Neural cell (in vitro differentiated cells): ENCODE results near the gene GPC3. TPM values are rescaled to one million over a fixed set of nuclear protein-coding genes. Genes with fewer than 3 reads are reported as not detected.

Experiments
- H2AFZ ChIP-seq: fragments of 200-600, 300-800 bp; sonication (generic), shearing (Covaris generic); 2 replicates; pipeline ENCODE4 v1.6.0; 2014; ENCODE audit warnings: low read depth, mild to moderate bottlenecking, antibody characterized with exemption, low read length, moderate library complexity
- H3F3A ChIP-seq: fragments of 200-600 bp; shearing (Covaris generic); 2 replicates; pipeline ENCODE4 v1.6.1; 2016; ENCODE audit warnings: mild to moderate bottlenecking, moderate library complexity, mixed read lengths, antibody characterized with exemption, low read length; ENCODE audit not compliant: insufficient read depth, poor library complexity, severe bottlenecking
- H3K27ac ChIP-seq: fragments of 200-600, 300-800 bp; sonication (generic), shearing (Covaris generic); 2 replicates; pipeline ENCODE4 v1.5.1; 2014; ENCODE audit warnings: mild to moderate bottlenecking, low read length, moderate library complexity
- H3K27me3 ChIP-seq: fragments of 300-800, 200-600 bp; sonication (generic), shearing (Covaris generic); 2 replicates; pipeline ENCODE4 v1.6.0; 2014; ENCODE audit warnings: mild to moderate bottlenecking, low read depth, low read length, moderate library complexity; ENCODE audit not compliant: insufficient read depth
- H3K36me3 ChIP-seq: fragments of 300-800, 200-600 bp; sonication (generic), shearing (Covaris generic); 2 replicates; pipeline ENCODE4 v1.5.1; 2014; ENCODE audit warnings: mild to moderate bottlenecking, antibody characterized with exemption, low read length, moderate library complexity; ENCODE audit not compliant: insufficient read depth
- H3K4me2 ChIP-seq: fragments of 300-800, 200-600 bp; sonication (generic), shearing (Covaris generic); 2 replicates; pipeline ENCODE4 v1.6.0; 2014; ENCODE audit warnings: mild to moderate bottlenecking, low read length
- H3K4me3 ChIP-seq: fragments of 300-800, 200-600 bp; sonication (generic), shearing (Covaris generic); 2 replicates; pipeline ENCODE4 v1.5.1; 2014; ENCODE audit warnings: mild to moderate bottlenecking, low read length, moderate library complexity
- H3K79me2 ChIP-seq: fragments of 200-600 bp; shearing (Covaris generic); replicated peaks from 2 replicates; pipeline ENCODE4 v1.6.0; 2014; ENCODE audit warnings: mild to moderate bottlenecking, low read length, moderate library complexity; ENCODE audit not compliant: insufficient read depth
- H3K9ac ChIP-seq: fragments of 300-800, 200-600 bp; sonication (generic), shearing (Covaris generic); 2 replicates; pipeline ENCODE4 v1.6.1; 2016; ENCODE audit warnings: mild to moderate bottlenecking, low read length, mixed read lengths
- H3K9me2 ChIP-seq: fragments of 200-600 bp; shearing (Covaris generic); 2 replicates; pipeline ENCODE4 v1.6.1; 2016; ENCODE audit warnings: mild to moderate bottlenecking, low read length, mixed read lengths; ENCODE audit not compliant: insufficient read depth
- H3K9me3 ChIP-seq: fragments of 200-600, 300-800 bp; sonication (generic), shearing (Covaris generic); 2 replicates; pipeline ENCODE4 v1.6.1; 2016; ENCODE audit warnings: mild to moderate bottlenecking, mixed run types, low read length, moderate library complexity, mixed read lengths
- H4K20me1 ChIP-seq: fragments of 200-600 bp; shearing (Covaris generic); 2 replicates; pipeline ENCODE4 v1.6.1; 2016; ENCODE audit warnings: mild to moderate bottlenecking, mixed run types; ENCODE audit not compliant: insufficient read depth
- EP300 ChIP-seq: fragments of 450-650 bp; conservative IDR thresholded peaks from 2 replicates; pipeline ENCODE4 v1.6.1; 2014; ENCODE audit warnings: antibody characterized with exemption, mild to moderate bottlenecking, moderate library complexity; ENCODE audit not compliant: poor library complexity, severe bottlenecking
- EZH2 ChIP-seq: fragments of 200-600, 300-800 bp; shearing (Covaris generic), sonication (generic); IDR thresholded peaks from 2 replicates; pipeline ENCODE4 v1.6.1; 2014; ENCODE audit warnings: antibody characterized with exemption, low read length, borderline replicate concordance, mild to moderate bottlenecking; ENCODE audit not compliant: insufficient read depth, poor library complexity, severe bottlenecking
- MXI1 ChIP-seq: fragments of 450-650 bp; conservative IDR thresholded peaks from 2 replicates; pipeline ENCODE4 v1.6.1; 2014; ENCODE audit warnings: antibody characterized with exemption, mild to moderate bottlenecking; ENCODE audit not compliant: poor library complexity, severe bottlenecking
- POLR2AphosphoS5 ChIP-seq: IDR thresholded peaks from 2 replicates; pipeline ENCODE4 v1.6.1; 2012
- RAD21 ChIP-seq: fragments of 450-650 bp; conservative IDR thresholded peaks from 2 replicates; pipeline ENCODE4 v1.6.1; 2014; ENCODE audit warnings: antibody characterized with exemption, mild to moderate bottlenecking, moderate library complexity
- REST ChIP-seq: IDR thresholded peaks from 2 replicates; pipeline ENCODE4 v1.6.1; 2012; ENCODE audit warnings: borderline replicate concordance
- SMC3 ChIP-seq: fragments of 450-650 bp; conservative IDR thresholded peaks from 2 replicates; pipeline ENCODE4 v1.6.1; 2014; ENCODE audit warnings: antibody characterized with exemption, mild to moderate bottlenecking, moderate library complexity; ENCODE audit not compliant: poor library complexity
- TAF1 ChIP-seq: IDR thresholded peaks from 2 replicates; pipeline ENCODE4 v1.6.1; 2012; ENCODE audit warnings: low read depth
- polyA plus RNA-seq: library from polyadenylated mRNA; depleted of rRNA; stranded (reverse); fragments of >200 nt; gene quantifications from 2 replicates; pipeline ENCODE4 v1.2.3, GENCODE V29; 2014
- TF ChIP-seq, protein P1 (sequence below): fragments of 450-650 bp; IDR thresholded peaks from 2 replicates; pipeline ENCODE4 v1.5.1; 2014; ENCODE audit warnings: antibody characterized with exemption, mild to moderate bottlenecking, moderate library complexity; ENCODE audit not compliant: poor library complexity, severe bottlenecking

GPC3 gene
- polyA plus RNA-seq, 1 donor from 2014 or later: 2.1 TPM

- no peak overlapping the region for H3K27ac ChIP-seq
- TF ChIP-seq, protein P1, sequence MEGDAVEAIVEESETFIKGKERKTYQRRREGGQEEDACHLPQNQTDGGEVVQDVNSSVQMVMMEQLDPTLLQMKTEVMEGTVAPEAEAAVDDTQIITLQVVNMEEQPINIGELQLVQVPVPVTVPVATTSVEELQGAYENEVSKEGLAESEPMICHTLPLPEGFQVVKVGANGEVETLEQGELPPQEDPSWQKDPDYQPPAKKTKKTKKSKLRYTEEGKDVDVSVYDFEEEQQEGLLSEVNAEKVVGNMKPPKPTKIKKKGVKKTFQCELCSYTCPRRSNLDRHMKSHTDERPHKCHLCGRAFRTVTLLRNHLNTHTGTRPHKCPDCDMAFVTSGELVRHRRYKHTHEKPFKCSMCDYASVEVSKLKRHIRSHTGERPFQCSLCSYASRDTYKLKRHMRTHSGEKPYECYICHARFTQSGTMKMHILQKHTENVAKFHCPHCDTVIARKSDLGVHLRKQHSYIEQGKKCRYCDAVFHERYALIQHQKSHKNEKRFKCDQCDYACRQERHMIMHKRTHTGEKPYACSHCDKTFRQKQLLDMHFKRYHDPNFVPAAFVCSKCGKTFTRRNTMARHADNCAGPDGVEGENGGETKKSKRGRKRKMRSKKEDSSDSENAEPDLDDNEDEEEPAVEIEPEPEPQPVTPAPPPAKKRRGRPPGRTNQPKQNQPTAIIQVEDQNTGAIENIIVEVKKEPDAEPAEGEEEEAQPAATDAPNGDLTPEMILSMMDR: no peak
- no peak for TF ChIP-seq MXI1
- no peak for TF ChIP-seq POLR2AphosphoS5
- no peak for TF ChIP-seq TAF1
- TF ChIP-seq EZH2: no peak
- TF ChIP-seq SMC3: no peak
- no peak for TF ChIP-seq RAD21
- TF ChIP-seq EP300: no peak
- TF ChIP-seq REST: no peak
- no peaks in the 10 kb centered on the region for H3K9me3 ChIP-seq
- no peak overlapping the region for H3K9ac ChIP-seq
- H3K4me3 ChIP-seq: peak overlapping the region; percentile 68
- no peaks in the 10 kb centered on the region for H3K79me2 ChIP-seq
- peaks cover 24% of the 10 kb centered on the region for H3K27me3 ChIP-seq
- peak overlapping the region; percentile 25 for H3K4me2 ChIP-seq
- H3F3A ChIP-seq: no peaks in the 10 kb centered on the region
- H2AFZ ChIP-seq: no peak overlapping the region
- H3K9me2 ChIP-seq: no peaks in the 10 kb centered on the region
- H3K36me3 ChIP-seq: no peaks in the 10 kb centered on the region
- H4K20me1 ChIP-seq: no peaks in the 10 kb centered on the region
These were observed 1.2 kb downstream of the GPC3 start for GRCh38 chrX:133983974-133984845.

GRCh38 chrX:133983256-133983973, 2.0 kb downstream of the GPC3 start:
- H3K36me3 ChIP-seq: no peaks in the 10 kb centered on the region
- no peaks in the 10 kb centered on the region for H3K79me2 ChIP-seq
- no peaks in the 10 kb centered on the region for H4K20me1 ChIP-seq
- TF ChIP-seq POLR2AphosphoS5 (no peak), TAF1 (no peak), EZH2 (no peak), RAD21 (no peak), MXI1 (no peak), REST (no peak), EP300 (no peak), SMC3 (no peak)
- TF ChIP-seq, protein P1: no peak
- no peak overlapping the region for H3K9ac ChIP-seq
- peak overlapping the region; percentile 68 for H3K4me3 ChIP-seq
- H3F3A ChIP-seq: no peaks in the 10 kb centered on the region
- H3K27ac ChIP-seq: no peak overlapping the region
- no peaks in the 10 kb centered on the region for H3K9me3 ChIP-seq
- no peaks in the 10 kb centered on the region for H3K9me2 ChIP-seq
- H2AFZ ChIP-seq: no peak overlapping the region
- H3K4me2 ChIP-seq: no peak overlapping the region
- peaks cover 24% of the 10 kb centered on the region for H3K27me3 ChIP-seq
